Tongue (tissue), 2 donors: Measurements from ENCODE around the gene IFNE. TPM values are rescaled to one million over a fixed set of nuclear protein-coding genes. Genes with fewer than 3 reads are reported as not detected.

ENCODE experiments used
- small RNA-seq: library from RNA; depleted of rRNA; stranded (forward); fragments of <200 nt; gene quantifications from one replicate; pipeline ENCODE3, GENCODE V24; 2014; ENCODE audit warnings: low replicate concordance
- total RNA-seq: library from RNA; depleted of rRNA; stranded (reverse); fragments of >200 nt; gene quantifications from one replicate; pipeline ENCODE4 v1.2.3, GENCODE V29; 2014

Gene IFNE
- total RNA-seq, 1 donor from 2014 or later = not detected

Small RNAs within 50 kb of the gene (small RNA-seq; reads per million reads assigned to genes)
- 17.3 reads per million, percentile 94 among the genes with 10 or more reads in this experiment for gene MIR31
- not detected for gene RF00157

Other genes starting within 250 kb of the IFNE start
- gene IFNA14, start 242.3 kb downstream of the IFNE start, total RNA-seq = not detected
- not detected for gene IFNA5, start 177.0 kb downstream of the IFNE start, total RNA-seq
- gene KLHL9, start 146.9 kb downstream of the IFNE start, total RNA-seq = 40.7 TPM
- gene IFNA6, start 131.4 kb downstream of the IFNE start, total RNA-seq = not detected
- not detected for gene IFNA13, start 114.3 kb downstream of the IFNE start, total RNA-seq
- not detected for gene IFNA2, start 96.9 kb downstream of the IFNE start, total RNA-seq
- gene IFNA8, start 73.2 kb downstream of the IFNE start, total RNA-seq = not detected
- not detected for gene IFNA1, start 41.9 kb downstream of the IFNE start, total RNA-seq